H1 (cell line): ENCODE results near the gene STXBP2. TPM values are rescaled to one million over a fixed set of nuclear protein-coding genes. Genes with fewer than 3 reads are reported as not detected.

Source experiments
- CTCF ChIA-PET: fragments of 300-600 bp; sonication (Branson Sonifier 250); formaldehyde crosslinking; loops from one replicate; lab custom pipeline; 2021; ENCODE audit not compliant: partially characterized antibody; lab: Charles Lee
- POLR2A ChIA-PET: fragments of 300-600 bp; sonication (Branson Sonifier 250); formaldehyde crosslinking; loops from one replicate; lab custom pipeline; 2021; ENCODE audit warnings: inconsistent platforms; ENCODE audit not compliant: partially characterized antibody; lab: Charles Lee
- DNase-seq, 2 experiments: peaks; one replicate each; pipeline versions ENCODE4 v3.0.0 to v3.0.0-alpha.2; 2010 to 2022; ENCODE audit warnings: low spot score in 2 of 2, low read depth in 1 of 2, mixed read lengths in 1 of 2
- FAIRE-seq: peaks from 2 replicates; lab custom pipeline; 2011; peaks lifted over from hg19 to GRCh38; lab: Jason Lieb, UNC
- H2AFZ ChIP-seq: 2 replicates; pipeline ENCODE4 v1.8.1; 2012; ENCODE audit warnings: low read length, inconsistent platforms
- H2AK5ac ChIP-seq: 2 replicates; pipeline ENCODE4 v1.6.1; 2013; ENCODE audit warnings: low read depth, low read length
- H2BK120ac ChIP-seq: replicated peaks from 2 replicates; pipeline ENCODE3; 2013; ENCODE audit warnings: low read depth, low read length, inconsistent platforms
- H2BK12ac ChIP-seq: 2 replicates; pipeline ENCODE4 v1.6.1; 2013; ENCODE audit warnings: low read depth, low read length
- H2BK15ac ChIP-seq: 2 replicates; pipeline ENCODE4 v1.6.1; 2013; ENCODE audit warnings: low read length
- H2BK20ac ChIP-seq: 2 replicates; pipeline ENCODE4 v1.6.1; 2013; ENCODE audit warnings: low read length
- H2BK5ac ChIP-seq: 2 replicates; pipeline ENCODE4 v1.6.1; 2013; ENCODE audit warnings: low read depth, low read length
- H3K14ac ChIP-seq: 2 replicates; pipeline ENCODE4 v1.6.1; 2013; ENCODE audit warnings: inconsistent platforms; ENCODE audit not compliant: insufficient read length
- H3K18ac ChIP-seq: 2 replicates; pipeline ENCODE4 v1.6.1; 2013; ENCODE audit warnings: low read length; ENCODE audit errors: extremely low read depth
- H3K23ac ChIP-seq: 2 replicates; pipeline ENCODE4 v1.6.1; 2013; ENCODE audit warnings: inconsistent platforms; ENCODE audit not compliant: insufficient read length
- H3K23me2 ChIP-seq: 2 replicates; pipeline ENCODE4 v1.6.1; 2013; ENCODE audit warnings: low read depth, low read length
- H3K27ac ChIP-seq: 2 replicates; pipeline ENCODE4 v1.6.1; 2011; ENCODE audit warnings: low read depth, low read length, inconsistent platforms
- H3K27me3 ChIP-seq, 4 experiments: replicated peaks in 1 of 4; 1 replicate in 1 of 4; 2 replicates in 3 of 4; pipeline versions ENCODE4 v1.6.1 to v1.8.1; 2011 to 2013; ENCODE audit warnings: low read length in 3 of 4, mild to moderate bottlenecking in 3 of 4, inconsistent platforms in 2 of 4, mixed read lengths in 2 of 4, moderate library complexity in 1 of 4; ENCODE audit not compliant: control insufficient read depth in 3 of 4, insufficient read depth in 3 of 4; ENCODE audit errors: extremely low read depth in 1 of 4
- H3K36me3 ChIP-seq, 4 experiments: 2 replicates each; pipeline versions ENCODE4 v1.6.1 to v1.8.1; 2011 to 2013; ENCODE audit warnings: mild to moderate bottlenecking in 4 of 4, low read length in 3 of 4, moderate library complexity in 2 of 4, control low read depth in 1 of 4, inconsistent platforms in 1 of 4; ENCODE audit not compliant: insufficient read depth in 4 of 4, control insufficient read depth in 2 of 4
- H3K4ac ChIP-seq: replicated peaks from 2 replicates; pipeline ENCODE3; 2013; ENCODE audit warnings: low read length, low read depth, mixed read lengths, inconsistent platforms; ENCODE audit not compliant: insufficient read length
- H3K4me1 ChIP-seq, 4 experiments: replicated peaks in 1 of 4; 1 replicate in 1 of 4; 2 replicates in 3 of 4; pipeline versions ENCODE4 v1.6.1 to v1.8.1; 2011 to 2013; ENCODE audit warnings: low read length in 3 of 4, inconsistent platforms in 2 of 4, mixed read lengths in 1 of 4; ENCODE audit not compliant: insufficient read depth in 4 of 4, control insufficient read depth in 3 of 4
- H3K4me2 ChIP-seq, 2 experiments: 2 replicates each; pipeline versions ENCODE4 v1.6.1 to v1.8.1; 2011 to 2013; ENCODE audit warnings: low read depth in 2 of 2, low read length in 2 of 2, control low read depth in 1 of 2, inconsistent platforms in 1 of 2, mild to moderate bottlenecking in 1 of 2; ENCODE audit not compliant: insufficient read depth in 1 of 2
- H3K4me3 ChIP-seq, 4 experiments: fragments of 200-600, 300-600 bp in 1 of 4; sonication (generic), shearing (Covaris generic), sonication (Bioruptor Twin) in 1 of 4; 2 replicates each; pipeline versions ENCODE4 v1.5.1 to v1.8.1; 2011 to 2016; ENCODE audit warnings: low read length in 4 of 4, low read depth in 3 of 4, control low read depth in 2 of 4, inconsistent platforms in 2 of 4, mild to moderate bottlenecking in 2 of 4, mixed read lengths in 1 of 4, moderate library complexity in 1 of 4; ENCODE audit not compliant: insufficient read depth in 2 of 4; ENCODE audit errors: extremely low read depth in 1 of 4
- H3K56ac ChIP-seq: replicated peaks from 2 replicates; pipeline ENCODE3; 2013; ENCODE audit warnings: low read depth, mild to moderate bottlenecking, mixed read lengths, low read length, inconsistent platforms; ENCODE audit not compliant: insufficient read length
- H3K79me1 ChIP-seq: 2 replicates; pipeline ENCODE4 v1.6.1; 2013; ENCODE audit warnings: low read depth, low read length, control low read depth
- H3K79me2 ChIP-seq, 2 experiments: 2 replicates each; pipeline versions ENCODE4 v1.6.1 to v1.8.1; 2012 to 2013; ENCODE audit warnings: low read length in 2 of 2, mild to moderate bottlenecking in 2 of 2, inconsistent platforms in 1 of 2; ENCODE audit not compliant: insufficient read depth in 2 of 2, control insufficient read depth in 1 of 2
- H3K9ac ChIP-seq, 4 experiments: replicated peaks in 1 of 4; 1 replicate in 1 of 4; 2 replicates in 3 of 4; pipeline versions ENCODE4 v1.6.1 to v1.8.1; 2011 to 2013; ENCODE audit warnings: low read depth in 3 of 4, low read length in 3 of 4, control low read depth in 2 of 4, mild to moderate bottlenecking in 2 of 4, moderate library complexity in 2 of 4, inconsistent platforms in 1 of 4; ENCODE audit errors: extremely low read depth in 1 of 4
- H3K9me3 ChIP-seq, 2 experiments: 2 replicates each; pipeline versions ENCODE4 v1.6.1 to v1.8.1; 2012 to 2013; ENCODE audit warnings: mild to moderate bottlenecking in 2 of 2, moderate library complexity in 2 of 2, control low read depth in 1 of 2, inconsistent platforms in 1 of 2, low read depth in 1 of 2, low read length in 1 of 2, mixed read lengths in 1 of 2; ENCODE audit not compliant: insufficient read depth in 2 of 2
- H4K20me1 ChIP-seq, 2 experiments: replicated peaks in 1 of 2; 2 replicates each; pipeline versions ENCODE3 to v1.8.1; 2011 to 2013; ENCODE audit warnings: inconsistent platforms in 2 of 2, low read length in 2 of 2, mild to moderate bottlenecking in 1 of 2; ENCODE audit not compliant: insufficient read depth in 2 of 2, control insufficient read depth in 1 of 2
- H4K5ac ChIP-seq: 2 replicates; pipeline ENCODE4 v1.6.1; 2013; ENCODE audit warnings: low read length, low read depth, mixed read lengths, inconsistent platforms; ENCODE audit not compliant: insufficient read length
- H4K8ac ChIP-seq: 2 replicates; pipeline ENCODE4 v1.8.0; 2013; ENCODE audit warnings: mild to moderate bottlenecking, moderate library complexity, low read length, inconsistent platforms; ENCODE audit not compliant: insufficient read depth; ENCODE audit errors: extremely low read depth
- H4K91ac ChIP-seq: replicated peaks from 2 replicates; pipeline ENCODE3; 2013; ENCODE audit warnings: low read length, mixed read lengths, inconsistent platforms; ENCODE audit not compliant: insufficient read length
- ASH2L ChIP-seq: fragments of 200-600, 300-600 bp; sonication (generic); IDR thresholded peaks from one replicate; pipeline ENCODE4 v1.7.1; 2017; ENCODE audit warnings: low read length
- ATF2 ChIP-seq: IDR thresholded peaks from 2 replicates; pipeline ENCODE4 v1.6.1; 2012; ENCODE audit warnings: low read length, inconsistent platforms
- BRCA1 ChIP-seq: IDR thresholded peaks from 2 replicates; pipeline ENCODE4 v1.6.1; 2012; ENCODE audit warnings: low read depth, low read length, improper control_type of control experiment
- CEBPB ChIP-seq: IDR thresholded peaks from 2 replicates; pipeline ENCODE4 v1.6.1; 2012; ENCODE audit warnings: low read depth, low read length
- CTBP2 ChIP-seq: IDR thresholded peaks from 2 replicates; pipeline ENCODE4 v1.7.0; 2011; ENCODE audit warnings: borderline replicate concordance, mild to moderate bottlenecking, moderate library complexity, mixed read lengths, low read length; ENCODE audit not compliant: insufficient read depth, insufficient read length
- HDAC2 ChIP-seq, 2 experiments: fragments of 300-600 bp in 1 of 2; sonication (generic) in 1 of 2; IDR thresholded peaks; 2 replicates each; pipeline ENCODE4 v1.6.1; 2011 to 2012; ENCODE audit warnings: low read depth in 2 of 2, low read length in 2 of 2, mild to moderate bottlenecking in 2 of 2, moderate library complexity in 2 of 2, borderline replicate concordance in 1 of 2, inconsistent platforms in 1 of 2
- JUN ChIP-seq: IDR thresholded peaks from 2 replicates; pipeline ENCODE4 v1.6.1; 2011; ENCODE audit warnings: low read depth, mild to moderate bottlenecking, improper control_type of control experiment, low read length
- MAFK ChIP-seq: IDR thresholded peaks from 2 replicates; pipeline ENCODE4 v1.6.1; 2012; ENCODE audit warnings: low read depth, mild to moderate bottlenecking, improper control_type of control experiment, low read length
- RAD21 ChIP-seq, 2 experiments: IDR thresholded peaks in 1 of 2; conservative IDR thresholded peaks in 1 of 2; 2 replicates each; pipeline ENCODE4 v1.6.1; 2011; ENCODE audit warnings: low read depth in 2 of 2, low read length in 2 of 2, improper control_type of control experiment in 1 of 2, inconsistent platforms in 1 of 2, mild to moderate bottlenecking in 1 of 2, moderate library complexity in 1 of 2
- RNF2 ChIP-seq: fragments of 200-900, 300-1000 bp; sonication (generic); IDR thresholded peaks from 2 replicates; pipeline ENCODE4 v1.7.1; 2016; ENCODE audit warnings: borderline replicate concordance, low read depth, mild to moderate bottlenecking, antibody characterized with exemption, low read length; ENCODE audit not compliant: poor library complexity, severe bottlenecking; ENCODE audit errors: missing control alignments
- TAF1 ChIP-seq: IDR thresholded peaks from 2 replicates; pipeline ENCODE4 v1.6.1; 2011; ENCODE audit warnings: mild to moderate bottlenecking, low read depth, low read length
- WGBS, 2 experiments: shearing (Covaris generic) in 1 of 2; methylation state at CpG; one replicate each; pipeline versions ENCODE4 v1.1.6 to v1.1.7; 2013 to 2015; ENCODE audit warnings: low lambda C conversion rate in 2 of 2, mixed read lengths in 2 of 2, inconsistent platforms in 1 of 2, low coverage in 1 of 2, missing lambda C conversion rate in 1 of 2; ENCODE audit not compliant: insufficient replicate concordance in 2 of 2, insufficient coverage in 1 of 2, insufficient read length in 1 of 2; ENCODE audit errors: extremely low coverage in 1 of 2, missing lambda C conversion rate in 1 of 2; 5-methylcytosine and 5-hydroxymethylcytosine counted together
- polyA plus RNA-seq, 7 experiments: library from polyadenylated mRNA; depleted of rRNA in 3 of 7; stranded (reverse) in 5 of 7; unstranded in 2 of 7; fragments of >200 nt in 5 of 7; fragments of 200-250 nt in 2 of 7; gene quantifications; 1 replicate in 5 of 7; 2 replicates in 1 of 7; 4 replicates in 1 of 7; pipeline versions ENCODE4 v1.2.1 to v1.2.3, GENCODE V29; 2011 to 2013; ENCODE audit warnings: missing spikeins in 2 of 7, mixed read lengths in 2 of 7
- total RNA-seq: library from RNA; stranded (reverse); fragmentation: NEBNext Ultra II Directional; extraction: Animal tissue kit (Norgen Biotek cat#: 25700); gene quantifications from 2 replicates; pipeline ENCODE4 v1.2.1, GENCODE V29; 2021

STXBP2 gene
- total and polyA plus RNA-seq, 2 of the 8 experiments (the other 6 are each of a cell fraction or from before 2014, with no cell fraction given): 52.9 to 53.8 TPM

GRCh38 chr19:7669641-7670040 is 32.7 kb downstream of the STXBP2 start:
- no peak for FAIRE-seq
- DNase-seq: no peak
- H2AFZ ChIP-seq: no peak overlapping the region
- H2BK20ac ChIP-seq: no peak overlapping the region
- no peaks in the 10 kb centered on the region for H3K36me3 ChIP-seq
- no peak overlapping the region for H2AK5ac ChIP-seq
- H4K5ac ChIP-seq: no peak overlapping the region
- H3K9ac ChIP-seq: no peak overlapping the region
- no peak overlapping the region for H3K23ac ChIP-seq
- H3K18ac ChIP-seq: no peak overlapping the region
- no peaks in the 10 kb centered on the region for H4K20me1 ChIP-seq
- H3K23me2 ChIP-seq: peaks cover 2% of the 10 kb centered on the region; the same call in 1 of the 2 replicates
- H2BK12ac ChIP-seq: no peak overlapping the region
- H3K4ac ChIP-seq: no peak overlapping the region
- H4K8ac ChIP-seq: no peak overlapping the region
- H3K79me1 ChIP-seq: no peaks in the 10 kb centered on the region
- H3K9me3 ChIP-seq: no peaks in the 10 kb centered on the region
- no peak overlapping the region for H2BK120ac ChIP-seq
- peak overlapping the region in 3 of 4 experiments; percentile 15 to 70 (median 51); a peak in 5 of 8 replicates for H3K4me3 ChIP-seq
- H3K4me2 ChIP-seq: peak overlapping the region; percentile 70 to 86
- H3K27ac ChIP-seq: no peak overlapping the region
- H2BK5ac ChIP-seq: no peak overlapping the region
- ChIA-PET CTCF (interaction anchor here (0.5 to 4.7 kb wide), 10 partner anchors 11 to 162 kb away, joined by 3 to 32 read pairs (median 4); partner anchors contain the start of gene TRAPPC5), POLR2A (interaction anchor here (0.8 to 1.7 kb wide), 3 partner anchors 8 to 129 kb away, joined by 3 to 6 read pairs (median 5); partner anchors contain the start of gene TRAPPC5)
- peaks cover 0 to 18% (median 11%) of the 10 kb centered on the region in 4 experiments; a peak in 4 of 7 replicates for H3K27me3 ChIP-seq
- H3K4me1 ChIP-seq: peaks cover 0 to 3% (median 1%) of the 10 kb centered on the region in 4 experiments; a peak in 1 of 7 replicates
- no peaks in the 10 kb centered on the region for H3K79me2 ChIP-seq
- H3K14ac ChIP-seq: no peak overlapping the region
- H4K91ac ChIP-seq: no peak overlapping the region
- H3K56ac ChIP-seq: no peak overlapping the region
- H2BK15ac ChIP-seq: no peak overlapping the region
- 41 to 100% methylated on average over 1 to 6 of the region's 9 CpGs for WGBS, 2 experiments
- TF ChIP-seq ATF2: no peak
- TF ChIP-seq RNF2: no peak
- TF ChIP-seq MAFK: no peak
- TF ChIP-seq RAD21 (IDR thresholded peaks at IDR 0.05 in 1 of 2, conservative IDR thresholded peaks at IDR 0.05 in 1 of 2; ENCODE audit: low read depth in 2 of 2, low read length in 2 of 2): no peak
- no peak for TF ChIP-seq TAF1
- no peak for TF ChIP-seq ASH2L
- TF ChIP-seq JUN: no peak
- no peak for TF ChIP-seq HDAC2 (IDR thresholded peaks at IDR 0.05; ENCODE audit: borderline replicate concordance in 1 of 2, low read depth in 2 of 2, low read length in 2 of 2)
- TF ChIP-seq CTBP2: no peak
- TF ChIP-seq CEBPB: no peak
- no peak for TF ChIP-seq BRCA1
